ENCODE data around the gene MMGT1. TPM values are rescaled to one million over a fixed set of nuclear protein-coding genes. Genes with fewer than 3 reads are reported as not detected.
A peak's percentile ranks its signal among the peaks of the same experiment; 100 is the strongest.

The MMGT1 gene
- total RNA-seq (21.4 TPM), polyA plus RNA-seq (23.8 TPM)

DNA sequence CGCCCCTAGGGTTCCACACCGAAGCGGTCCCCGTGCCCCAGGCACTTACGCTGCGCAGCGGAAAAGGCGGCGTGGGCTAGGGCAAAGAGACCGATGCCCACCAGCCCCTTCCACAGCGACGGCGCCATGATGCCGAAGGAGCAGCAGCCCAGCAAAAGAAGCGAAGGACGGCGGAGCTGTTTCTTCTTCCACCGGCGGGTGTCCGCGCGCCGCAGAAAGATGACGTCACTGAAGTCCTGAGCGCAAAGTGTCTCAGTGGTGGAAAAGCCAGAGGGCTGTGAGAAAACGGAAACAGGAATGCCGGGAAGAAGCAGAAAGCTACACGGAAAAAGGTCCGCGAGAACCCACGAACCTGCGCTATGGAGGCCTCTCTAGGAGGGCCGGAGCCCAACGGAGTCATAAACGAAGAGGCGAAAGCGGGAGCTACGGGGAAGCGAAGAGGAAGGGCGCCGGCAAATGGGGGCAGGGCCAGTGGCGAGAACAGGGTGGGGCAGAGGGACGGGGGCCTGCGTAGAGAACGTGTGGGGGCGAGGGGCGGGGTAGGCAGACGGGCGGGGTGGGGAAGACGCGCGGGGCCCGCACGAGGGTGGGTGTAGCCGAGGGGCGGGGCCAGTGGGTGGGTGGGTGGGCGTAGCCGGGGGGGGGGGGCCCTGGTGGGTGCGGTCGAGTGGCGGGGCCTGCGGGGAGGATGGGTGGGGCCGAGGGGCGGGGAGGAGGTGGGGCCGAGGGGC, at the start of gene MMGT1:
TSS of gene MMGT1 (minus strand) at position 441 of the 731 bp plus-strand sequence. CDS start at position 128, 313 bp downstream.
- peak; percentile 66 for DNase-seq (ENCODE audit: extremely low spot score)
- Histone ChIP-seq H3K4me1 (ENCODE audit: insufficient read depth) (no peaks in the 10 kb centered on the region), H3K36me3 (ENCODE audit: insufficient read depth) (no peaks in the 10 kb centered on the region), H3K4me3 (ENCODE audit: low read depth, low read length) (peak within 1 kb of the TSS; percentile 52), H3K27ac (ENCODE audit: low read depth) (peak within 1 kb of the TSS; percentile 88)
- WGBS: under 1% methylated on average over 46 of the region's 65 CpGs

- no peaks in the 10 kb centered on the region for H3K36me3 ChIP-seq (ENCODE audit: insufficient read depth)
- no peak overlapping the region for H3K4me3 ChIP-seq (ENCODE audit: low read depth, low read length)
- WGBS: 72% methylated on average over 1 of the region's 1 CpG
- no peak overlapping the region for H3K27ac ChIP-seq (ENCODE audit: low read depth)
- no peaks in the 10 kb centered on the region for H3K4me1 ChIP-seq (ENCODE audit: insufficient read depth)
- no peak for DNase-seq (ENCODE audit: extremely low spot score)
These were observed 48.1 kb upstream of the MMGT1 start for GRCh38 chrX:136021903-136022302.

- WGBS: 94% methylated on average over 1 of the region's 1 CpG
- DNase-seq (ENCODE audit: extremely low spot score): no peak
- no peaks in the 10 kb centered on the region for H3K4me1 ChIP-seq (ENCODE audit: insufficient read depth)
- no peak overlapping the region for H3K4me3 ChIP-seq (ENCODE audit: low read depth, low read length)
- H3K27ac ChIP-seq (ENCODE audit: low read depth): no peak overlapping the region
- no peaks in the 10 kb centered on the region for H3K36me3 ChIP-seq (ENCODE audit: insufficient read depth)
These were observed 47.4 kb upstream of the MMGT1 start for GRCh38 chrX:136021160-136021559.

DNA sequence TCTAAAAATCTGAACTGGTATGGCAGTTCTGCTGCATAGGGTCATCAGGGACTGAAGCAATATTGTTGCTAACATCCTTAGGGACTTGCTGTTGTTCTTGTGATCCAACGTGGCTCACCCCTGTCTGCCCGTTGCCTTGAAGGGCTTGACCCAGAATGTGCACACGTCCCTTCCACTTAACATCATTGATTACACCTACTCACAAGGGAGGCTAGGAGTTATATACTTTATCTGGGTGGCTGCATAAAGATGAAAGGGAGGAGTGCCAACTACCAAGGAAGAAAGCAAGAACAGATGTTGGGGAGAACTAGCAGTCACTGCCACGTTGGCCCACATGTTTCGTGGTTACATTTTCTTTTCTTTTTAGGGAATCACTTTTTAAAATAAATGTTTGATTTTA, 45.4 kb upstream of the MMGT1 start:
- WGBS: 72% methylated on average over 5 of the region's 5 CpGs
- H3K36me3 ChIP-seq (ENCODE audit: insufficient read depth): no peaks in the 10 kb centered on the region
- no peak overlapping the region for H3K4me3 ChIP-seq (ENCODE audit: low read depth, low read length)
- DNase-seq (ENCODE audit: extremely low spot score): no peak
- no peaks in the 10 kb centered on the region for H3K4me1 ChIP-seq (ENCODE audit: insufficient read depth)
- no peak overlapping the region for H3K27ac ChIP-seq (ENCODE audit: low read depth)

GRCh38 chrX:136016881-136017280, 43.1 kb upstream of the MMGT1 start:
- Histone ChIP-seq H3K4me3 (ENCODE audit: low read depth, low read length) (no peak overlapping the region), H3K27ac (ENCODE audit: low read depth) (no peak overlapping the region), H3K4me1 (ENCODE audit: insufficient read depth) (no peaks in the 10 kb centered on the region), H3K36me3 (ENCODE audit: insufficient read depth) (no peaks in the 10 kb centered on the region)
- DNase-seq (ENCODE audit: extremely low spot score): no peak
- WGBS: 88% methylated on average over 2 of the region's 2 CpGs

GRCh38 chrX:136015016-136015415, 41.2 kb upstream of the MMGT1 start:
- 84% methylated on average over 4 of the region's 4 CpGs for WGBS
- no peak overlapping the region for H3K4me3 ChIP-seq (ENCODE audit: low read depth, low read length)

GRCh38 chrX:135988245-135988644, 14.5 kb upstream of the MMGT1 start:
- DNase-seq (ENCODE audit: extremely low spot score): no peak
- 92% methylated on average over 4 of the region's 4 CpGs for WGBS
- H3K36me3 ChIP-seq (ENCODE audit: insufficient read depth): no peaks in the 10 kb centered on the region
- H3K4me3 ChIP-seq (ENCODE audit: low read depth, low read length): no peak overlapping the region
- no peaks in the 10 kb centered on the region for H3K4me1 ChIP-seq (ENCODE audit: insufficient read depth)
- no peak overlapping the region for H3K27ac ChIP-seq (ENCODE audit: low read depth)

More at GRCh38 chrX:136015016-136015415, 41.2 kb upstream of the MMGT1 start:
- no peak overlapping the region for H3K27ac ChIP-seq (ENCODE audit: low read depth)
- DNase-seq (ENCODE audit: extremely low spot score): no peak
- no peaks in the 10 kb centered on the region for H3K36me3 ChIP-seq (ENCODE audit: insufficient read depth)
- no peaks in the 10 kb centered on the region for H3K4me1 ChIP-seq (ENCODE audit: insufficient read depth)

DNA sequence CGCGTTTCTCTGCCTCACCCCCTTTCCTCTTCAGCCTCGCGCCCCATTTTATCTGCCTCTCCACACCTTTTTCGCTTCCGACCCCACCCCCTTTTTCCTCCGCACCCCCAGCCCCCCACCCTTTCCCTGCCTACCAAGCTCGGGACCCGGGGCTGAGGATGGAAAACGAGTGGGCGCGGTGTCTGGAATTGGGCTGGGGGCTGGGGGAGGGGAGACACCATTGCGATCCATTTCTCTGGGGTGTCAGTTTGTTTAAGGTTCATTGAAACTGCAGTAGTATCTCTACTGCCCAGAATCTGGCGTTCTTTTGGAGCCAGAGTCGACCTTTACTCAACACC, 12.2 kb upstream of the MMGT1 start:
- H3K27ac ChIP-seq (ENCODE audit: low read depth): no peak overlapping the region
- no peaks in the 10 kb centered on the region for H3K36me3 ChIP-seq (ENCODE audit: insufficient read depth)
- peak overlapping the region; percentile 66 for H3K4me3 ChIP-seq (ENCODE audit: low read depth, low read length)
- 0% methylated on average over 15 of the region's 15 CpGs for WGBS
- no peak for DNase-seq (ENCODE audit: extremely low spot score)
- H3K4me1 ChIP-seq (ENCODE audit: insufficient read depth): no peaks in the 10 kb centered on the region

DNA sequence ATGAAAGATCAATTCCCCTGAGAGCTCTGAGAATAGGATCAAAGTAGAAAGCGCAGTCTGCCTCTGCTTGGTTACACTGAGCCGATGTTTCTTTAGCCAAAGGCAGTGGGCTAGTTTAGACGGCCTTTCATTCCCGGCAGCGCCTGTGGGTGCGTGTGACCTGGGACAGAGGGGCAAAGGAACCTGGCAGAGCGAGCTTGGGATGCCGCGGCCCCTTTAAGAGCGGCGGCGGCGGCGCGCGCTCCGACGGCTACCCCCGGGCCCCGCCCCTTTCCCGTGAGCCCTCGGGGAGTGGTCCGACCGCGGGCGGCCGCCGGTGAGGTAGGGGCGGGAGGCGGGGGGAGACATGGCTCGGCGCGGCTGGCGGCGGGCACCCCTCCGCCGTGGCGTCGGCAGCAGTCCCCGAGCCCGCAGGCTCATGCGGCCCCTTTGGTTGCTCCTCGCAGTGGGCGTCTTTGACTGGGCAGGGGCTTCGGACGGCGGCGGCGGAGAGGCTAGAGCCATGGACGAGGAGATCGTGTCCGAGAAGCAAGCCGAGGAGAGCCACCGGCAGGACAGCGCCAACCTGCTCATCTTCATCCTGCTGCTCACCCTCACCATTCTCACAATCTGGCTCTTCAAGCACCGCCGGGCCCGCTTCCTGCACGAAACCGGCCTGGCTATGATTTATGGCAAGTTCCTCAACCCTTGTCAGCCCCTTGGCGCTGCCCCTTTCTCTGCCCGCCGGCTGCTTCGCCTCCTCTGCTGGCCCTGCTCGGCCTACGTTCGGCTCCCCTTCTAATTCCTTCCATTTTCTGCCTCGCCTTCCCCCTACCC, 11.6 kb upstream of the MMGT1 start, which contains the start of gene SLC9A6:
TSS of gene SLC9A6 (plus strand) at position 279 of the 816 bp plus-strand sequence. CDS start at position 503, 224 bp downstream.
- H3K4me3 ChIP-seq (ENCODE audit: low read depth, low read length): peak within 1 kb of the TSS; percentile 66
- H3K36me3 ChIP-seq (ENCODE audit: insufficient read depth): no peaks in the 10 kb centered on the region
- H3K4me1 ChIP-seq (ENCODE audit: insufficient read depth): no peaks in the 10 kb centered on the region
- peak within 1 kb of the TSS; percentile 79 for H3K27ac ChIP-seq (ENCODE audit: low read depth)
- DNase-seq (ENCODE audit: extremely low spot score): no peak
- WGBS: under 1% methylated on average over 46 of the region's 68 CpGs

GRCh38 chrX:135984791-135985156, 11.0 kb upstream of the MMGT1 start:
- under 1% methylated on average over 7 of the region's 7 CpGs for WGBS
- H3K4me1 ChIP-seq (ENCODE audit: insufficient read depth): no peaks in the 10 kb centered on the region
- H3K36me3 ChIP-seq (ENCODE audit: insufficient read depth): no peaks in the 10 kb centered on the region
- H3K27ac ChIP-seq (ENCODE audit: low read depth): peak overlapping the region; percentile 79
- H3K4me3 ChIP-seq (ENCODE audit: low read depth, low read length): peak overlapping the region; percentile 66
- no peak for DNase-seq (ENCODE audit: extremely low spot score)

DNA sequence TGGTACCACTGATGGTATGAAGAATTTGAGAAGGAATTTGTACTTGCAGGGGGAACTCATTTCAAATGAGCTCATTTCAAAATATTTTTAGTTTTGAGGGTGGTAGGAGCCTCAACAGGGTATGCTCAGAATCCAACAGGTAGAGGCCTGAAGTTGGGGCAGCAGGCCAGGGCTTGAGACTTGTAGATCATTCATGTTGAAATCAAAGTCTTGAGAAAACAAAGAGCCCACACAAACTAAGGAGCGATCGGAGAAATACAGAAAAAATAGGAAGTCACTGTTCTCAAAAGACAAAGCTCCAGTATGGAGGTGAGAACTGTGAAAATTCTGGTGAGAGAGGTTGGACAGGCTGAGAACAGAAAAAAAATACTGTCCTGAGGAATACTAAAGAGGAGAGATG, 10.5 kb upstream of the MMGT1 start:
- no peaks in the 10 kb centered on the region for H3K4me1 ChIP-seq (ENCODE audit: insufficient read depth)
- no peak overlapping the region for H3K4me3 ChIP-seq (ENCODE audit: low read depth, low read length)
- H3K27ac ChIP-seq (ENCODE audit: low read depth): no peak overlapping the region
- H3K36me3 ChIP-seq (ENCODE audit: insufficient read depth): no peaks in the 10 kb centered on the region
- no peak for DNase-seq (ENCODE audit: extremely low spot score)
- WGBS: 49% methylated on average over 2 of the region's 2 CpGs

DNA sequence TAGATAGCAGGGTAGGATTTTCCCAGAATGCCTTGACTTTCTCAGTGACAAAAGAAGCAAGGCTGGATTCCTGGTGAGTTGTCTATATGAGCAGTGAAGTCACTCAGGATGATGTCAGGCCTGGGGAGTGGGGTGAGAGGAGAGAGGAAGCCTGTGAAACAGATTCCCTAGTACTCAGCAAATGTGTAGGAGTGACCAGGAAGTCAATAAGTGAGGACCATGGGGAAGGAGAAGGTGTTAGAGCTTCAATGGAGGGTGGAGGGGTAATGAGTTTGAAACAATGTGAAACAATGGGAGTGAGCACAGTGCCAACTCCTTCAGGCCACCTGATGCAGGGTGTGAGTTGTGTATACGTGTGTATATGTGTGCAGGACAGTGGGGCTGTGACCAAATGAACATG, 9.1 kb upstream of the MMGT1 start:
- 59% methylated on average over 1 of the region's 1 CpG for WGBS

GRCh38 chrX:135981668-135982067, 7.9 kb upstream of the MMGT1 start:
- Histone ChIP-seq H3K4me3 (ENCODE audit: low read depth, low read length) (no peak overlapping the region), H3K4me1 (ENCODE audit: insufficient read depth) (no peaks in the 10 kb centered on the region), H3K36me3 (ENCODE audit: insufficient read depth) (no peaks in the 10 kb centered on the region), H3K27ac (ENCODE audit: low read depth) (no peak overlapping the region)
- no peak for DNase-seq (ENCODE audit: extremely low spot score)

More for the DNA sequence above, 9.1 kb upstream of the MMGT1 start:
- no peak overlapping the region for H3K4me3 ChIP-seq (ENCODE audit: low read depth, low read length)
- no peak for DNase-seq (ENCODE audit: extremely low spot score)
- no peak overlapping the region for H3K27ac ChIP-seq (ENCODE audit: low read depth)
- H3K4me1 ChIP-seq (ENCODE audit: insufficient read depth): no peaks in the 10 kb centered on the region
- H3K36me3 ChIP-seq (ENCODE audit: insufficient read depth): no peaks in the 10 kb centered on the region

DNA sequence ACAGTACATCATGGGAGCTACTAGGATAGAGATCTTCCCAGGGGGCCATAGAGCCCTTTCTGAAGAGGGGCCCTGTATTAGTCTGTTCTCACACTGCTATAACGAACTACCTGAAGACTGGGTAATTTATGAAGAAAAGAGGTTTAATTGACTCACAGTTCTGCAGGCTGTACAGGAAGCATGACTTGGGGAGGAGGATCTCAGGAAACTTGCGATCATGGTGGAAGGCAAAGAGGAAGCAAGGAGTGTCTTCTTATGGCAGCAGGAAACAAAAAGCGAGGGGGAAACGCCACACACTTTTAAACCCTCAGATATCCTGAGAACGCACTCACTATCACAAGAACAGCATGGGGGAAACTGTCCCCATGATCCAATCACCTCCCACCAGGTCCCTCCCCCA, 7.2 kb upstream of the MMGT1 start:
- Histone ChIP-seq H3K4me3 (ENCODE audit: low read depth, low read length) (no peak overlapping the region), H3K36me3 (ENCODE audit: insufficient read depth) (no peaks in the 10 kb centered on the region), H3K4me1 (ENCODE audit: insufficient read depth) (no peaks in the 10 kb centered on the region), H3K27ac (ENCODE audit: low read depth) (no peak overlapping the region)
- no peak for DNase-seq (ENCODE audit: extremely low spot score)
- WGBS: 86% methylated on average over 5 of the region's 5 CpGs

Measured in urinary bladder (tissue), 4 donors.